ENCODE data around the gene SLIT3. TPM values are rescaled to one million over a fixed set of nuclear protein-coding genes. Genes with fewer than 3 reads are reported as not detected.
"Not testable (repeated sequence)": the region's sequence is repeated elsewhere in the genome, so short reads cannot be mapped to it uniquely, and the experiment has no call there.

SLIT3 gene
- total RNA-seq, 4 donors from 2014 or later = 6.8 to 23.1 (median 13.3) TPM

- Histone ChIP-seq H3K27ac (no peak overlapping the region), H3K9me3 (no peaks in the 10 kb centered on the region), H3K4me1 (no peaks in the 10 kb centered on the region), H3K27me3 (no peaks in the 10 kb centered on the region), H3K36me3 (no peaks in the 10 kb centered on the region), H3K4me3 (no peak overlapping the region)
- no peak for DNase-seq
- TF ChIP-seq POLR2A (IDR thresholded peaks at IDR 0.05) (no peak), CTCF (IDR thresholded peaks at IDR 0.05) (no peak)
These were observed 186.4 kb downstream of the SLIT3 start for GRCh38 chr5:169114466-169115065.

GRCh38 chr5:169112016-169112415 lies 188.9 kb downstream of the SLIT3 start:
- TF ChIP-seq CTCF (IDR thresholded peaks at IDR 0.05) (no peak), POLR2A (IDR thresholded peaks at IDR 0.05) (no peak)
- no peaks in the 10 kb centered on the region for H3K9me3 ChIP-seq
- no peaks in the 10 kb centered on the region for H3K4me1 ChIP-seq
- H3K27ac ChIP-seq = no peak overlapping the region
- DNase-seq = no peak
- no peaks in the 10 kb centered on the region for H3K36me3 ChIP-seq
- no peaks in the 10 kb centered on the region for H3K27me3 ChIP-seq
- no peak overlapping the region for H3K4me3 ChIP-seq

GRCh38 chr5:169106911-169107706 lies 193.8 kb downstream of the SLIT3 start:
- no peak overlapping the region for H3K27ac ChIP-seq
- H3K27me3 ChIP-seq = no peaks in the 10 kb centered on the region
- H3K36me3 ChIP-seq = no peaks in the 10 kb centered on the region
- no peaks in the 10 kb centered on the region for H3K4me1 ChIP-seq
- no peak for DNase-seq
- no peak overlapping the region for H3K4me3 ChIP-seq
- TF ChIP-seq CTCF (IDR thresholded peaks at IDR 0.05) (no peak), POLR2A (IDR thresholded peaks at IDR 0.05) (no peak)
- no peaks in the 10 kb centered on the region for H3K9me3 ChIP-seq

- not testable (repeated sequence) for H3K4me3 ChIP-seq, H3K4me1 ChIP-seq, H3K27ac ChIP-seq, DNase-seq, H3K36me3 ChIP-seq, H3K27me3 ChIP-seq, H3K9me3 ChIP-seq
These were observed 195.4 kb downstream of the SLIT3 start for GRCh38 chr5:169105582-169105981.

GRCh38 chr5:169104937-169105494 lies 195.9 kb downstream of the SLIT3 start:
- Histone ChIP-seq H3K27me3 (no peaks in the 10 kb centered on the region), H3K27ac (no peak overlapping the region), H3K4me1 (no peaks in the 10 kb centered on the region), H3K4me3 (no peak overlapping the region), H3K36me3 (no peaks in the 10 kb centered on the region), H3K9me3 (no peaks in the 10 kb centered on the region)
- DNase-seq = no peak
- no peak for TF ChIP-seq POLR2A (IDR thresholded peaks at IDR 0.05)

- no peak overlapping the region for H3K27ac ChIP-seq
- no peaks in the 10 kb centered on the region for H3K36me3 ChIP-seq
- H3K4me1 ChIP-seq = no peaks in the 10 kb centered on the region
- H3K9me3 ChIP-seq = no peaks in the 10 kb centered on the region
- no peak for DNase-seq
- no peaks in the 10 kb centered on the region for H3K27me3 ChIP-seq
- no peak overlapping the region for H3K4me3 ChIP-seq
- TF ChIP-seq CTCF (IDR thresholded peaks at IDR 0.05) (no peak), POLR2A (IDR thresholded peaks at IDR 0.05) (no peak)
These were observed 197.3 kb downstream of the SLIT3 start for GRCh38 chr5:169103586-169104181.

Measured in Peyer's patch (tissue), 4 donors.